NOMO-1 treated with DMSO at 0.1 percent for 48 hours (cell line): Measurements from ENCODE around the gene MZF1.

Experiments
- DNase-seq: peaks from one replicate; lab custom pipeline; 2025; ENCODE audit not compliant: unreplicated experiment; lab: John Stamatoyannopoulos, UW

Gene MZF1

DNA sequence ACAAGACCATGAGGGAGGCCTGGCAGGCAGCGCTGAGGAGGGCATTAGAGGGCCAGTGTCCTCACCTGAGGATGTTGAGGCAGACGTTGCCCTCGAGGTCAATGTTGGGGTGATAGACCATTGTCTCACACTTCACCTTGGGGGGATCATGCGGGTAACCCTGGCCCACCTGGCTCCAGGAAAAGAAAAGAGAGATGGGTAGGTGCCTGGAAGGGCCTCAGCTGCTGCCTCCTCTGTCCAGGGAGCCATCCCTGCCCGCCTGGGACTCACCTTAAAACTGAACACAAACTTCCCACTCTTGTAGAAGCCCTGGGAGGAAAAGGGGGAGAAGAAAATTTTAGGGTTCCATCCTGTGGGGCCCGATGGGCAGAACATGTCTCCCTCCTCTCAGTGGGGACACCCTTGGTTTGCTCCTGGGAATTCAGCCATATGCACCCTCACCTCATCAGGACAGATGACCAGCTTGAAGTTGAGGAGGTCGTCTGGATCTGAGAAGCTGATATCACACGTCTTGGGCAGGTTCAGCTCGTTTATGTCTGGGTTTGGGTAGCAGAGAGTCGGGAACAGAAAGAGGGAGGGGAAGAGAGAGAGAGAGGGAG is 16.4 kb downstream of the MZF1 start:
- no peak for DNase-seq

DNA sequence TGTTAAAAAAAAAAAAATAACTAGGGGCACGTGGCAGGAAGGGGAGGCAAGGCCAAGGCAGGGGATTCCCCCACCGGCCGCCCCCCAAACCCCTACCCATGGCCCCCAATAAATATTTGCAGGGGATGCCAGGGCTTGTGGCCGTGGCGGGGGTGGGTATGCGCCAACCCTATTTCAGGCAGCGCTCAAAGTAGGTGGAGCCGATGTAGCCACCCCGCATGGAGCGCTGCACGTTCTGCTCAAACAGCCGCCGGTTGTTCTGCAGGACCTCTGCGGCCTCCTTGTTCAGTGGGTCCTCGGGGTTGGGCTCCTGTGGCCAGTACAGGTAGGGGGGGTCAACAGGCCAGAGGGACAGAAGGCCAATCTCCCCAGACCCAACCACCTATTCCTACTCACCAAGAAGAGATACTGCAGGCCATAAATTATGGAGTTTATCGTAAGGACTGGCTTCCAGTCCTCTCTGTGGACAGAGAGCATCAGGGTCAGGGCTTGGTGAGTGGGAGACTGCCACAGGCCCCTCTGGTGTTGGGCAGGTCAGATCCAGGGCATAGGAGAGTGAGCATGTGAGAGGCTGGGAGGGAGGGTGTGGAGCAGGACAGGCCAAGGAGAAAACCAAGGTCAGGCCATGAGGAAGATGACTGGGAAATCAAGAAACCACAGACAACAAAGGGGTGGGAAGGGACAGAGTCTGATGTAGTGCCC is 17.1 kb downstream of the MZF1 start:
- no peak for DNase-seq

DNA sequence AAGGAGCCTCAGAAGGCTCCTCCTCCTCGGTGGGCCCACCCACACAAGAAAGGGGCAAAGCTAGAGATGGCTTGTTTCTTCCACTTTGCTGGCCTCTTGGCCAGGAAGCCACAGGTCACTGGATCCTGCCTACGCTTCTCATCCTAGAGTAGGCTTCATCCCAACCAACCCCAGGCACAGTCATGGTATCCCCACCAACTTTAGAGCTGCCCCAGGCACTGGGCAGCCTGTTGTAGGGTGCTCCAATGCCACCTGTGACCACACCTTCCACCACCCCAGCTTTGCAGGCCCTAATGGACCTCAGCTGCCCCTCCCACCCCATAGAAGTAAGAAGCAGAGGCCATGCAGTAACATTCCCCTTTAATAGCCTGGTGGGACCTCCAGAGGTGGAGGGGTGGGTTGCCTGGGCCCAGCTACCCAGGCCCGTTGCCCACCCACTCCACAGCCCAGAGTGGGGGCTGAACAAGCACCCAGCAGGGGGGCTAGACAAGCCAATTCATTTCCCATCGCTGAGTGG is 17.7 kb downstream of the MZF1 start:
- no peak for DNase-seq

DNA sequence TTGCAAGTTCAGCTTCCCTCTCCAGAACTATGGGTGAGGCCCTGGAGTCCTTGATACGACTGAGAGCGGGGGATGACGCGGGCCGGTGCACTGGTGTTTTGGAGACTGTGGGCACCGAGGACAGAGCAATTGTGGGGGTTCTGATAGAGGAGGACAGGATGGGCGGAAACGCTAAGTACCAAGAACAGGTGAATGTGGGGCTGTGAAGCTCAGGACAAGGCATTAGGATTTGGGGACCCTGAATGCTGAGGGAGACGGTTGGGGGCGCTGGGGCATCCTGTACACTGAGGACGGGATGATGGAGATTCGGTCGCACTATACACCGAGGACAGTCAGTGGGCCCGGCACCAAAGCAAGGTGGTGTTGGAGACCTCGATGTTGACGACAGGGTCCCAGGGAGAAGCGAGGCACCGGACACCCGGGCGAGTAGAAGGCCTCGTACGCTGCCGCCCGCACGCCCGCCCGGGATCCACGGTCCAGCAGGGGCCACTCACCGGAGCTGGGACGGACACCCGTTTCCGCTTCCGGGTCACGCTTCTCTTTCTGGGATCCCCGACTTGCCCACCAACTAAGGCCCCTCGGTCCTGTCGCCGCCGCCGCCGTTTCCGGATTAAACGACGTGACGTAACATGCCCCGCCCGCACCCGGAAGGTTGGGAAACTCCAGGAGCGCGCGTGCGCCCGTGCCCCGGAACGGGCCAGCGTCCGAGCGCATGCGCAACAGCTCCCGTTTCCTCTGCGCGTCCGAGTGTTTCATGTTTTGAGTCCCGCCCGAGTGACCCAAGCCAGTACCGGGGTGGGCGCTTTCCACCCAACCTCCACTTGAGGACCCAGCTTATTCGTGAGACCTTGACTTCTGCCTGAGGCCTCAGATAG is 18.4 kb downstream of the MZF1 start, which contains the start of gene CHMP2A:
TSS of gene CHMP2A (minus strand) at position 612 of the 875 bp plus-strand sequence. CDS start 893 bp downstream, outside the sequence.
- DNase-seq = no peak

DNA sequence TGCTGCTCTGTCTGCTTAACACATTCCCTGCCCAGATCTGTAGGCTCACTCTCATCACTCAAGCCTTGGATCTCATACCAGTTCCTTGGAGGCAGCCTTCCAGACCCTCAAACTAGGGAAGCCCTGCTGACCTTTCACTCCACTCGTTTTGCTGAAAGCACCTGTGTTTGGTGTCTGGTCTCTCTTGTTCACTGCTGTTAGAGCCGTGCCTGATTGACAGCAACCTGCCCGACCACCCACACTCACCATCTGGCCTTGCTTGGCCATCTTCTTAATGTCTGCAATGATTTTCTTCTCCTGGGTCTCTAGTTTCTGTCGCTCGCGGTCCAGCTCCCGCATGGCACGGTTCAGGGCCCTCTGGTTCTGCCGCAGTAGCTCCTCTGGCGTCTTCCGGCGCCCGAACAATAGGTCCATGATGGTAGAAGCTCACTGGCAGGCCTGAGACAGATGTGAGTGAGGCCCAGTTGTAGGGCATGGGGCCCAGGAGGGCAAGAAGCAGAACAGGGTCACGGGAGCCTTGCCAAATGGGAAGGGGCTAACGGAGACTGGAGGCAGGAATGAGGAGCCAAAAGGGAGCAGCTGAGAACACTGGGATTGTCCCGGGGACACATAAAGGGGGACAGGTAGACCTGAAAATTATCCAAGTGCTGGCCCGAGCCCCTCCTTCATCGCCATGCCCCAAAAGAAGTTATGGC is 19.2 kb downstream of the MZF1 start:
- DNase-seq = no peak

DNA sequence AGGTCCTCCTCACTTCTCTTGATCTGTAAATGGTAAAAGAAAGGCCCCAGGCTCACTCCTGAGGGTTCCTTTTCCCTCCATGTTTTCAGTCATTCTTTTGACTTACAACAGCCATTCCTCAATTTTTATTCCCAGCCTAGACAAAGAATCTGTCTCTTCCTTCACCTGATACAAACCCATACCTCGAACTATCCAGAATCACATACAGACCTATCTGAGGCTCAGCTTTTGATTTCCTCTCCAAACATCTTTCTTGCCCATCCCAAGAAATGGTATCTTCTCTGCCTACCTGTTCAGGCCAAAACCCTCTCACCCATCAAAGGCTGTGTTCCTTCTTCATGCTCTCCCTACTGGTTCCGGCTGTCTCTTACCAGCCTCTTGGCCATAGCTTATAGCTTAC is 20.5 kb downstream of the MZF1 start:
- DNase-seq = no peak

DNA sequence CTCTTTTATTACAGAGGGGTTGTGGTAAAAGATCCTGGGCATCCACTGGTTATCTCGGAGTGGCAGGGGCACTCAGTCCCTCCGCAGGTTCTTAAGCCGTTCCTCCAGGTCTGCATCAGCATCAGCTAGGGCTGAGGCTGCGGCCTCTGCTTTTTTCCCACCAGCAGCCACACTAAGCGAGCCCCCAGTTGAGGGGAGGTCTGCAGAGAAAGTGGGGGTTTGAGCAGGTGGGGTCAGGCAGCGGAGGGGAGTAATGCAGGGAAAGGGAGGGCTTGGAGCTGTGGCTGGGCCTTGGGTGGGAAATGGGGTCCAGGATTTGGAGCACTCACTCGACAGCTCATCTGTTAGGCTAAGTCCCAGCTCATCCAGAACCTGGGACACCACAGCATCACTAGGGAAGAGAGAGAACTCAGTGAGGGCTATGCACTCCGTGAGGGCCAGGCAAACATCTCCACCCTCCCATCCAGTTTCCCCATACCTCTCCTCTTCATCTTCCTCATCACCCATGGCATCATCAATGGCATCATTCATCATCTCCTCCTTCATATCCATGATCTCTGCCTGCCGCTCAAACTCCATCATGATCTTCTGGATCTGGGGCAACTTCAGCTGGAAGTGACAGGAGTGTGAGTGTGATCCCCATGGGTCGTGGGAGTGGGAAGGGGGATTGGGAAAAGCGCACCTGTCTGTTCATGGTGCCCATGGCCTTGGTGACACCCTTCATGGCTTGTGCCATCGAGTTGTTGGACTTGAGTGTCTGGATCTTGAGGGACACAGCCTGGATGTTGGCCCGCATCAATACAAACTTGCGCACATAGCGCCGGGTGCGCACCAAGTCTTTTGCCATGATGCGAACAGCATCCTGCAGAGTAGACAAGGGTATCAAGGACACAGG is 21.3 kb downstream of the MZF1 start:
- no peak for DNase-seq

DNA sequence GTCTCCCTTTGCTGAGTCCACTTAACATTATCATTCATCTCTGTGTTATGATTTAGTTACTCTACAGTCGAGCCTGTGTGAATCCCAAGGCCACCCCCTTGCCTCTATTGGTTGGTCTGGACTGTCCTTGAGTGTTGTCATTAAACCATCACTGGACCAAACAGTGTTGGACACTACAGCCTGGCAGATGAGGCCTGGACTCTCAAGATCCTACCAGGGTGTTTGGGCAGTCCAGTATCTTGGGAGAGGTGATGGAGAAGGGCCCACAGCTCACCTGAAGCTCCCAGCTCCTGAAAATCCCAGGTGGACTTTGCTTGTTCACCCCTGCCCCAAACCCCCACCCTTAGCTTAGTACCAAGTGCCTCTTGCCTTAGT is 22.0 kb downstream of the MZF1 start:
- no peak for DNase-seq

DNA sequence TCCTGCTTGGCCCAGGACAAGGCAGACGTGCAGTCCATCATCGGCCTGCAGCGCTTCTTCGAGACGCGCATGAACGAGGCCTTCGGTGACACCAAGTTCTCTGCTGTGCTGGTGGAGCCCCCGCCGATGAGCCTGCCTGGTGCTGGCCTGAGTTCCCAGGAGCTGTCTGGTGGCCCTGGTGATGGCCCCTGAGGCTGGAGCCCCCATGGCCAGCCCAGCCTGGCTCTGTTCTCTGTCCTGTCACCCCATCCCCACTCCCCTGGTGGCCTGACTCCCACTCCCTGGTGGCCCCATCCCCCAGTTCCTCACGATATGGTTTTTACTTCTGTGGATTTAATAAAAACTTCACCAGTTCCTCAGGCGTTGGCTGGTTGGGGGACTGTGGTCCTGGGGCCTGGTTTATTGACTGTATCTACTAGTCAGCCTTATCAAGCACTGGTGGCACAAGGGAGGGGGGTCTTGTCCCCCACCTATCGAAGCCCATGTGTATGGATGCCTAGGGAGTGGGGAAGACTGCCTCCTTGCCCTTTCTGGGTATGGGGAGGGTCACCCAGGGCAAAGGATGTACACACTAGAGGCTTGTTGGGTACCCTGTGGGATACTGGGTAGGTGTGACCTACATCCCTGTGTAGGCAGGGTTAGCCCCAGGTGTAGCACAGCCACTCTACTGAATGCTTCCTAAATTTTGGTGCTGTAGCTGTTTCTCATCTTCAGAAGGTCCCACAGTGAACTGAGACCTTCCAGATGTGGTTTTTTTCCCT is 22.6 kb downstream of the MZF1 start:
- no peak for DNase-seq

DNA sequence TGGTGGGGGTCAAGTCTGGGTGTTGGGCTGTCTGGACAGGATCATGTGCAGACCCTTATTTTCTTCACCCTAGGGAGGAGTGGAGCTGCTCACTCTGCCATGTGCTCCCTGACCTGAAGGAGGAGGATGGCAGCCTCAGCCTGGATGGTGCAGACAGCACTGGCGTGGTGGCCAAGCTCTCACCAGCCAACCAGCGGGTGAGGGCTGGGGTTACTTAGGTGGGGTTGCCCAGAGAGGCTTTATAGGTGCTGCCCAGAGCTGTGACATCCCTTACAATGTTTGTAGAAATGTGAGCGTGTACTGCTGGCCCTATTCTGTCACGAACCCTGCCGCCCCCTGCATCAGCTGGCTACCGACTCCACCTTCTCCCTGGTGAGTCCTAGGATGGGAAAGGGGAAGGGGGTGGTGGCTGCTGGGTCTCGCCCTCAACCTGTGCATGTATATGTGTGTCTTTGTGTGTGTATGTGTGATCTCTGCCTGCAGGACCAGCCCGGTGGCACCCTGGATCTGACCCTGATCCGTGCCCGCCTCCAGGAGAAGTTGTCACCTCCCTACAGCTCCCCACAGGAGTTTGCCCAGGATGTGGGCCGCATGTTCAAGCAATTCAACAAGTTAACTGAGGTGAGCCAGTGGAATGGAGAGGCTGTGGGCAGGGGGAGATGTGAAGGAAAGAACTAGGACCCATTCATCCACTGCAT is 23.3 kb downstream of the MZF1 start:
- no peak for DNase-seq

DNA sequence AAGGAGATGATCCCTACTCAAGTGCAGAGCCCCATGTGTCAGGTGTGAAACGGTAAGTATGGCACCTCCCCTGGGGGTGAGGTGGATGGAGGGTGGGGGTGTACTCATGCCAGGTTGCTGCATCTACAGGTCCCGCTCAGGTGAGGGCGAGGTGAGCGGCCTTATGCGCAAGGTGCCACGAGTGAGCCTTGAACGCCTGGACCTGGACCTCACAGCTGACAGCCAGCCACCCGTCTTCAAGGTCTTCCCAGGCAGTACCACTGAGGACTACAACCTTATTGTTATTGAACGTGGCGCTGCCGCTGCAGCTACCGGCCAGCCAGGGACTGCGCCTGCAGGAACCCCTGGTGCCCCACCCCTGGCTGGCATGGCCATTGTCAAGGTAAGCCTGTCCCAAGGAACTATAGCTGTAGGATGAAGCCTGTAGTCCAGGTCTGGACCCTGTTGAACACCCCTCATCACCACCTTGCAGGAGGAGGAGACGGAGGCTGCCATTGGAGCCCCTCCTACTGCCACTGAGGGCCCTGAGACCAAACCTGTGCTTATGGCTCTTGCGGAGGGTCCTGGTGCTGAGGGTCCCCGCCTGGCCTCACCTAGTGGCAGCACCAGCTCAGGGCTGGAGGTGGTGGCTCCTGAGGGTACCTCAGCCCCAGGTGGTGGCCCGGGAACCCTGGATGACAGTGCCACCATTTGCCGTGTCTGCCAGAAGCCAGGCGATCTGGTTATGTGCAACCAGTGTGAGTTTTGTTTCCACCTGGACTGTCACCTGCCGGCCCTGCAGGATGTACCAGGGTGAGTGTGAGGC is 24.1 kb downstream of the MZF1 start:
- no peak for DNase-seq

DNA sequence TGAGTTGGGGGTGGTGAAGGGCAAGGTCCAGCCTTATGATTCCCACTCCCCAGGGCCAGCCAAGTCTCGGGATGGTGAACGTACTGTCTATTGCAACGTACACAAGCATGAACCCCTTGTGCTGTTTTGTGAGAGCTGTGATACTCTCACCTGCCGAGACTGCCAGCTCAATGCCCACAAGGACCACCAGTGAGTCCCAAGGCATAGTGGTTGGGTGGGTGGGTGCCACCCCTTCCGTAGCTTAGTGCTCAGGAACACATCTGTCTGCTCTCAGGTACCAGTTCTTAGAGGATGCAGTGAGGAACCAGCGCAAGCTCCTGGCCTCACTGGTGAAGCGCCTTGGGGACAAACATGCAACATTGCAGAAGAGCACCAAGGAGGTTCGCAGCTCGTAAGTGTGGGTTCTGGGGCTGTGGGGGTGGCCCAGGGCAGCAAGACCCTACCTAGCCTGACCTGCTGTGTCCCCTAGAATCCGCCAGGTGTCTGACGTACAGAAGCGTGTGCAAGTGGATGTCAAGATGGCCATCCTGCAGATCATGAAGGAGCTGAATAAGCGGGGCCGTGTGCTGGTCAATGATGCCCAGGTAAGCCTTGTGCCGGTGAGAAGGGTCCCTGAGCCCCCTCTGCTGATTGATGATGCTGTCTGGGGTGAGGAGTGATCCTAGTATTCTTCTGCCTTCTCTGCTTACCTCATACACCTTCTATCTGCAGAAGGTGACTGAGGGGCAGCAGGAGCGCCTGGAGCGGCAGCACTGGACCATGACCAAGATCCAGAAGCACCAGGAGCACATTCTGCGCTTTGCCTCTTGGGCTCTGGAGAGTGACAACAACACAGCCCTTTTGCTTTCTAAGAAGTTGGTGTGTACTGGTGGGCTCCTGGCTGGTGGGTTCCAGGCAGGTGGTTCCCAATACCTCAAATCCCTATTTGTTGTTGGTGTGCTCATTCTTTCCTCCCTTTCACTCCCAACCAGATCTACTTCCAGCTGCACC is 25.5 kb downstream of the MZF1 start:
- DNase-seq = no peak

DNA sequence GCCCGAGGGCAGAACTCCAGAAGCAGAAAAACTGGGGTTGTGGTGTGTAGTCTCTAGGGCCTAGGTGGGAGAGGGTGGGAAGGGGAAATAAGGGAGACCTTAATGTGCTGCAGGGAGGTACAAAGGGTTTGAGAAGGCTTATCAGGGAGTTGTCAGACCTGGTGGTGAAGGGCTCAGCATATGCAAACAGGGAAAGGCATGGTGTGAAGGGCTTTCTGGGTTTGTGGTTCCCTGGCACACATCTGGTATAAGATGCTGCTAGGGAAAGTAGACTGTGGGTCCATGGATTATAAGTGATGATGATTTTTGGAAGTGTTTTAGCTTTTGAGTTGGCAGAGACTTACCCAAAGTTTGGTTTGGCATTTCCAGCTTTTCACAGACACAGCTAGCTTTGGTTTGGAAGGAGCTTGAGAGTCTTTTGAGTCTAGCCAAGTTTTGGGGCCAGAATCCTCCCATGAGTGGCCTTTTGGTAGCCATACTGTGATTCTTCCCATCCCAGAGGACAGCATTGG is 27.1 kb downstream of the MZF1 start:
- DNase-seq = no peak

DNA sequence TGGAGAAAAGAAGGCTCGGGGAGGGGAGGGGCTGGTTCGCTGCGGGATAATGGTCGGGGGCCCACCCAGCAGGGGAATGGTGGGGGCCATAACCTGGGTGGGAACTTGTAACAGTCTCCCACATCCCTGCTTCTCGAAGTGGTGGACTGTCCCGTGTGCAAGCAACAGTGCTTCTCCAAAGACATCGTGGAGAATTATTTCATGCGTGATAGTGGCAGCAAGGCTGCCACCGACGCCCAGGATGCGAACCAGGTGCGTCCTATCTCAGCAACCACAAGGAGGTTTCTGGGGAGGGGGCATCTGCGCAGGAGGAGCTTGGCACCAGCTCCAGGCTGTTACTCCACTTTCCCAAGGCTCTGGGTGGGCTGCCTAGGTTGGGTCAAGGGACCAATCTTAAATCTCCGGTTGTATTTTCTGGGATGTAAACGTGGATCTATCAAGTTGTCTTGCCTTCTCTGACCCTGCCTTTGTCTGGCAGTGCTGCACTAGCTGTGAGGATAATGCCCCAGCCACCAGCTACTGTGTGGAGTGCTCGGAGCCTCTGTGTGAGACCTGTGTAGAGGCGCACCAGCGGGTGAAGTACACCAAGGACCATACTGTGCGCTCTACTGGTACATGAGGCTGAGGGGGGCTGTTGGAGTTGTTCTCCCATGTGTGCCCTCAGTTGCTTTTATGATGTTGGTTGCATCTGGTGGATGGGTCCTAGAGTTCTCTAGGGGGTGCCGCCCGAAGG is 27.7 kb downstream of the MZF1 start:
- no peak for DNase-seq

DNA sequence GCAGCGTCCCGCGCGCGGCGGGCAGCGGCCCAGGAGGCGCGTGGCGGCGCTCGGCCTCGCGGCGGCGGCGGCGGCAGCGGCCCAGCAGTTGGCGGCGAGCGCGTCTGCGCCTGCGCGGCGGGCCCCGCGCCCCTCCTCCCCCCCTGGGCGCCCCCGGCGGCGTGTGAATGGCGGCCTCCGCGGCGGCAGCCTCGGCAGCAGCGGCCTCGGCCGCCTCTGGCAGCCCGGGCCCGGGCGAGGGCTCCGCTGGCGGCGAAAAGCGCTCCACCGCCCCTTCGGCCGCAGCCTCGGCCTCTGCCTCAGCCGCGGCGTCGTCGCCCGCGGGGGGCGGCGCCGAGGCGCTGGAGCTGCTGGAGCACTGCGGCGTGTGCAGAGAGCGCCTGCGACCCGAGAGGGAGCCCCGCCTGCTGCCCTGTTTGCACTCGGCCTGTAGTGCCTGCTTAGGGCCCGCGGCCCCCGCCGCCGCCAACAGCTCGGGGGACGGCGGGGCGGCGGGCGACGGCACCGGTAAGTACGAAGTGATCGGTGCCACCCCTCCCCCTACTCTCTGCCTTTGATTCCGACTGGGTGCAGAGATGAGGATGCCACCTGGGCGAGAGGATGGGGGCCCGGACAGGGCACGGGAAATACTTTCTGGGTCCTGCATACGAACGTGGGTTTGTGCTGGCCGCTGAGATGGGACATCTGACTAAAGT is 28.4 kb downstream of the MZF1 start:
- no peak for DNase-seq
